Measurements from ENCODE around the gene PHLPP1.

Gene PHLPP1

DNA sequence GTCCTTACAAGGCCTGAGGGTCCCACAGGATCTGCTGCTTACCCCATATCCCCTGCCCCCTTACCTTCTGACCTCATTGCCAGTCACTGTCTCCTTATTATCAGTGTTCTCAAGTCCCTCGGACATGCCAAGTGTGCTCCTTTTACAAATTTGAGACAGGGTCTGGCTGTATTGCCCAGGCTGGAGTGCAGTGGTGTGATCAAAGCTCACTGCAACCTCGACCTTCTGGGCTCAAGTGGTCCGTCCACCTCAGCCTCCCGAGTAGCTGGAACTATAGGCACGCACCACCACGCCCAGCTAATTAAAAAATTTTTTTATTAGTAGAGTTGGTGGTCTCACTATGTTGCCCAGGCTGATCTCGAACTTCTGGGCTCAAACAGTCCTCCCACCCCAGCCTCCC lies 141.0 kb downstream of the PHLPP1 start:
- DNase-seq, result no peak

DNA sequence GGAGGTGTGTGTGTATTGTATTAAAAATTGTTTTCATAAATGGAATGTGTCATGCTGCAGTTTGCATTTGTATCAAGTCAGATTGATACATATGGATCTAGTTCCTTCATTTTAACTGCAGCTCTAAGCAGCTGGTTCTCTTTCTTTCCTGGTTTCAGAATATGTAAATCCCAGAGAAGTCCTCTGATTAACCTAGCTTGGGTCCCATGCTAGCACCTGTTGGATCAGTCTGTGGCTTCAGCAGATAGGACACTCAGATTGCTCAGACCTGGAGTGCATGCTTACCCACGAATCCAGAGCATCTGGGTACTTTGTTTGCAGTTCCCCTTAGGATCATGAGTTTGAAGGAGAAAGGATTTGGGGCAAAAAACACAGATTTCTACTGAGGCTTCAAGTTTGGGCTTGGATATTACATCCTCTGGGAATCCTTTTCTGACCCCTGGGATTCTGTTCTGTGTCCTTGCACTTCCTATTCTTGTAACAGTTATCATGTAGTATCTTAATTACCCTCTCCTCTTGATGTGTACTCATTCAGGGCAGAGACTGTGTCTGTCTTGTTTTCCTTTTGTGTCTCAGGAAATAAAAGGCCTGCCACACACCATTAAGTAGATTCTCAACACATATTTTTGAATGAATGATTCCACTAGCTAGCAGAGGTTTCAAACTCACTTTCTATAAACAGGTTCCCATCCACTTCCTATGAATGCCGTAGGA lies 142.1 kb downstream of the PHLPP1 start:
- DNase-seq, result no peak

DNA sequence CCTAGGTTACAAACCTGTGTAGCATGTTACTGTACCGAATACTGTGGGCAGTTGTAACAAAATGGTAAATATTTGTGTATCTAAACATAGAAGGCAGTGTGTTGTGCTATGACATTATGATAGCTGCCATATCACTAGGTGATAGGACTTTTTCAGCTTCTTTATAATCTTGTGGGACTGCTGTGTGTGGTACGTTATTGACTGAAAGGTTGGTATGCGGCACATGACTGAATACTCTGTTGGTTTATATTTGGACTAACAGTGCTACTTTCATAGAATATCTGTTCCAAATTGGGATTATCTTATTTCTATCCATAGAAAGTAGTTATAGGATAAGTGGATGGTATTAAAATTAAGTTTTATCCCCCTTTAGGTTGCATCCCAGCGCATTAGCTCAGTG lies 144.7 kb downstream of the PHLPP1 start:
- no peak for DNase-seq

DNA sequence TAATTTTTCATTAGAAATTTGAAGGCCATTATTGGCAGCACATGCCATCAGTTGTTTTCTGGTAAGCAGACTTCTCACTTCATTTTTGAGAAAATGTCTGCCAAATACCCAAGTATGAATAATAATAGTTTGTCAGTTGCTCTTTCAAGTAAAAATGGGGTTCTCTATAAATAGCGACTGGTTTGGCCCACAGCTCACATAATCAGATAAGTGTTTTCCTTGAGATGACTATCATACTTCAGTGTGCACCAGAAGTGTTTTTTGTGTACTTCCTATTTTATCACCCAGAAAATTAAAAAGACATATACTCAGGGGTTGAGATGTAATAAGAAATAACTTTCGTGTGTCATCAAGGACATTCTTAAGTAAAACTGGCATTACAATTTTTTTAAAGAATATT lies 147.1 kb downstream of the PHLPP1 start:
- no peak for DNase-seq

DNA sequence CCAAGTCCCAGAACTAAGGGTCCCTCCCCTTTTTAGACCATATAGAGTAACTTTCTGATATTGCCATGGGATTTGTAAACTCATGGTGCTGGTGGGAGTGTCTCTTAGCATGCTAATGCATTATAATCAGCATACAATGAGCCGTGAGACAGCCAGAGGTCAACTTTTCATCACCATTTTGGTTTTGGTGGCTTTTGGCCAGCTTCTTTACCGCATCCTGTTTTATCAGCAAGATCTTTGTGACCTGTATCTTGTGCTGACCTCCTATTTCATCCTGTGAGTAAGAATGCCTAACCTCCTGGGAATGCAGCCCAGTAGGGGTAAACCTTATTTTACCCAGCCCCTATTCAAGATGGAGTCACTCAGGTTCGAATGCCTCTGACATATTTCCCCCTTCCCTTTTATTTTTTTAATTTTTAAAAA lies 148.2 kb downstream of the PHLPP1 start:
- DNase-seq, result no peak

DNA sequence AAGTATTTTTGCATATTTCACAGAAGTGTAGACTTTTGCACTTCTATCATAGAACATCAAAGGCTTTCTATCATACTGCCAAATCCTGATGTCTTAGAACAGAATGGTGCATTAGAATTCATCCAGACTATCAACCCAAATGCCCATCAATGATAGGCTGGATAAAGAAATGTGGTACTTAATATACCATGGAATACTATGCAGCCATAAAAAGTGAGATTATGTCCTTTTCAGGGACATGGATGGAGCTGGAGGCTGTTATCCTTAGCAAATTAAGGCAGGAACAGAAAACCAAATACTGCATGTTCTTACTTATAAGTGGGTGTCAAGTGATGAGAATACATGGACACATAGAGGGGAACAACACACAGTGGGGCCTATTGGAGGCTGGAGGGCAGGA lies 150.2 kb downstream of the PHLPP1 start:
- DNase-seq, result no peak

DNA sequence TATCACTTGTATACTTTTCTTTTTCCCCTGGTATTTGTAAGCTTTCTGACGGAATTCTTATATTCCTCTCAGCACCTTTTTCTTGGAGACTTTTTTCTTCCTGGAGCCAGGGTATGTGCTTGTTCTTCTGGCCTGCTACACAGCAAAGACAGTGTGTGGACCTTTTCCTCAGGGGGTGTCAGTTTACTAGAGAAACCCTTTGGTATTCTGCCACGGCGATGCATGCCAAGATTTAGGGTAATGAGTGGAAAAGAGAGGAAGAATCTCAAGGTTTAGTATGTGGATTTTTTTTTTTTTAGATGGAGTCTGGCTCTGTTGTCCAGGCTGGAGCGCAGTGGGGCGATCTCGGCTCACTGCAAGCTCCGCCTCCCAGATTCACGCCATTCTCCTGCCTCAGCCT lies 152.2 kb downstream of the PHLPP1 start:
- no peak for DNase-seq

DNA sequence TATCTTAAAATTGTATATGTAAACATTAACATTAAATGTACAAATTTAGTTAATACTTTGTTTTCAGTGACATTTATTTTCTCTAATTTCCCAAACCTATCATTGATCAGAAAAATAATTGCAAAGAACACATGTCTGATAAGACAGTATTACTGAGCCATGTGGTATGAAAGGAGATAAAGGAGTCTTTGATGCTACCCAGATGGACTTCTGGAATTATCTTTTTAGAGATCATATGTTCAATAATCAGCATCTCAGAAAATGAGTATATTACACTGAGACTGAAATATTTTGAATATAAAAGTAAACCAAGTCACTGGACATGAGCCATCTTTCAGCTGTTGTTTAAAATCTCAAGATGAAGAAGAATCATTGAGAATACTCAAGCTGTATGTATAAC lies 153.3 kb downstream of the PHLPP1 start:
- no peak for DNase-seq

DNA sequence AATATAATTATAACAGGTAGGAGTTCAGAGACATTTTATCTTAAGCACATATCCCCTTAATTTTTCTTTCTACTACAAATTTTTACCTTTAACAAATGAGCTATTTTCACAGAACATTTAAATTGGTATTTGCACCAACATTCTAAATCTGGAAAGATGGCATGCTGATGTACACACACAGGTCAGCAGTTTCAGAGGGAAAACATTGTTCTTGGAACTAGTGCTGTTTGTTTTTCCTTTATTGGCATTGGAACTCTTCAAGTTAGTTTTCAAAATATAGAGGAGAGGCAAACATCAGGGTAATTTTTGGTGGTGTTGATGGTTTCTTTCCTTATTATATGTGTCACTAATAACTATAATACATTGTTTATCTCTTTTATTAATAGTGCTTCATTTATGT lies 155.3 kb downstream of the PHLPP1 start:
- no peak for DNase-seq

DNA sequence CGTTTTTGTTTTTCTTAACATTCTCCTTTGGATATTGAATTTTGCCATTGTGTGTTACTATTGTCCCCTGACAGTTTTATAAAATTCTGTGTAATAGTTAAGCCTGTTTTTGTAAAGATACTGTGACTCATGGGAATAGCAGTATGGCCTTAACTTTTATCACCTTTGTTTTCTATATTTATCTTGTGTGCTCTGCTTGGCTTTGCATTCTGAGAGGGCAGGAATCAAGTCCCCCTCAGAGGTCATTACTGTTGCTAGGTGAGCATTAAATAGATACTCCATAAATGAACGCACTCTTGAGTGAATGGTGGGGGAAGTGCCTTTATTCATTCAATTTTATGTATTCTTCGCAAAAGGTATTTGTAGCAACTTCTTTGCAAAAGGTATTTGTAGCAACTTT lies 160.0 kb downstream of the PHLPP1 start:
- no peak for DNase-seq

DNA sequence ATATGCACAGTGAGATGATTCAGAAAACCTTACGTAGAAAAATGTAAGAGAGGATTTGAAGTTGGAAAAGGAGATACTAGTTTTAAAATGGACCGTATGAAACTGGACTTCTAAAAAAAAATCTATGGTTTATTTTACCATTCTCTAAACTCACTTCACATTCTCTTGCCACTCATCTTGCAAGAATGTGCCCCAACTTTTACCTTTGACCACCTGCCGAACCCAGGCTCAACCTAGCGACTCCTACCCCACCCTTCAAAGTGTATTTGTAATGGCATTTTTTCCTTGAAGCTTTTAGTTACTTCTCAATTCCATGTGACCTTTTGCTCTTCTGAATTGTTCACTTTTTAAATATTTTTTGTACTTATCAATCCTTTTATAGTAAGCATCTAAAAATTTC lies 160.8 kb downstream of the PHLPP1 start:
- DNase-seq, result no peak

DNA sequence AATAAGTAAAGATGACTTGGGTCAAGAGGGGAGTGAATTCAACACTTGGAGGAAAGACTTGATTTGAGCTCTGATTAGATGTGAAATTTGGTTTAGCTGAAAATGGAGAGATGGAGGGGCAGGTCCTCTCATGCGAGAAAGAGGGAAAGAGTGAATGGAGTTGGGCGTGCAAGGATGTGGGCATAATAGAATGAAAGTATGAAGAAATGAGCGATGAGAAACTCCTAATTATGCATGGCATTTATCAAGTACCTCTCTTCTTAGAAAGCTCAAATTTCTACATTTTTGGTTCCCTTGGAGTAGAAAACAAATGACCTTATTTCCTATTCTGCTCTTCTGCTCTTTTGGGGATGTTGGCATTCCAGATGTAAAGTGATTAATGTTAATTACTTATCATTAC lies 161.5 kb downstream of the PHLPP1 start:
- no peak for DNase-seq

DNA sequence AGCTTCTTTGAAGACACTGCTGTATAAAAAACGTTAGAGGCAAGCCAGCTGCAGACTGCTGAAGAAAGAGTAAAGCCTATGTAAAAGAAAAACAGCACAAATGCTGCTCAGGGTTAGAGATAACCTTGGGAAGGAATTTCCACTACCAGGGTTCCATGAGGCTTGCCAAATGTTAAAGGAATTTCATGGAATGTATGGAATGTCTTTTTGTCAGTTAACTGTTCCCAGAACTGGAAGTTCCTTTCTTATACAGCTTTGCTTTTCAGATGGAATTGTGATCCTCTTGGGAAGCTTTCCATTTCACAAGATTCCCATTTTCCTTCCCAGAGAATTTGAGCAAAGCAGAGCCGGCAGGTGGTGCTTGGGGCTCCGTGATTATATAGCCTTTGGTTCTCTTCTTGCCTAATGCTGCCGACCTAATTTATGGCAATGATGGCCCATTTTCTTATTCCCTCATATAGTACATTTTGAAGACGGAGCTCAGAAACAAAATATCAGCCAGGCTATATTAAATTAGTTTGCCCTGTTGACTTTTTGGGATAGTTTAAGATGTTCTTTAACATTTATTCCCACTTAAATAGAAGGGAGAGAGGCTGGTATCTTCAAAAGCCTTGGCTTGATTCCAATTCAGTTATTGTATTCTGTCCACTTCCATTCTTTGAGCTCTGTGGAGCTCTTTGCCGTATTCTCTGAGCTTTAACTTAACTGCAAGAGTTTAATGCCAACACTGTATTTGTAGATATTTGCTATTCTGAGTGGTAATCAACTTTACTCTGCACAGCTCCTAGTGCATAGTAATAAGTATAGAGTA lies 162.3 kb downstream of the PHLPP1 start:
- DNase-seq, result no peak

DNA sequence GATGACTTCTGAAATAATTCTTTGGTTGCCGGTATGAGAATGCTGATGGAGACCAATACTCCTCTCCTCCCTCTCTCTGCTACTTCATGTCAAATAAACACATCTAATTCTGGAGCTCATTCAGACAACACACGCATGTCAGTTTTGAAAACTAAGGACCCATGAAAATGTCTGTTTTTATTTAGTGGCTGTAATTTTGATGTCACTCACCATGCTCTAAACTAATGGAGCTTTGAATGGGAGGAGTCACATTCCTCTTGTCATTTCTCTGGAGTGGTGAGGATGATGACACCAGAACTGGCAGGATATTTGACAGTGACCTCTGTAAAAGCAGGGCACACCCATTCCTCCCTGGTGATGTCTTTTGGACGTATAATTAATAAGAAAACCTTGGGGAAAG lies 163.0 kb downstream of the PHLPP1 start:
- DNase-seq, result no peak

DNA sequence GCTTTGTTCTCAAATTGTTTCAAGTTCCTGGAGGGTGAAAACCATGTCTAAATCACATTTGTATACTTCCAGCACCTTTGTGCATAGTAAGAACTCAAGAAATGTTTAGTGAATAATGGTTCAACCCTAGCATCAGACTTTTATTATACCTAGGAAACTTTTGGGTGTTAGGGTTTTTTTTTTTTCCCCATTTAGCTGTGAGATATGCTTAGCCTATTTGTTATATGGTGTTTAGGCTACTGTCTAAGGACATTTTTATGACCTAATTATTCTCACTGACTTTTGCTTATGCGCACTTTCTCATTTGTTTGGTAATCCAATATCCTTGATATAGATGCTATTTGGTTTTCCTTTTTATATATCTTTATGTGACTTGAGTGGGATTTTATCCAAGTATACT lies 164.7 kb downstream of the PHLPP1 start:
- DNase-seq, result no peak

DNA sequence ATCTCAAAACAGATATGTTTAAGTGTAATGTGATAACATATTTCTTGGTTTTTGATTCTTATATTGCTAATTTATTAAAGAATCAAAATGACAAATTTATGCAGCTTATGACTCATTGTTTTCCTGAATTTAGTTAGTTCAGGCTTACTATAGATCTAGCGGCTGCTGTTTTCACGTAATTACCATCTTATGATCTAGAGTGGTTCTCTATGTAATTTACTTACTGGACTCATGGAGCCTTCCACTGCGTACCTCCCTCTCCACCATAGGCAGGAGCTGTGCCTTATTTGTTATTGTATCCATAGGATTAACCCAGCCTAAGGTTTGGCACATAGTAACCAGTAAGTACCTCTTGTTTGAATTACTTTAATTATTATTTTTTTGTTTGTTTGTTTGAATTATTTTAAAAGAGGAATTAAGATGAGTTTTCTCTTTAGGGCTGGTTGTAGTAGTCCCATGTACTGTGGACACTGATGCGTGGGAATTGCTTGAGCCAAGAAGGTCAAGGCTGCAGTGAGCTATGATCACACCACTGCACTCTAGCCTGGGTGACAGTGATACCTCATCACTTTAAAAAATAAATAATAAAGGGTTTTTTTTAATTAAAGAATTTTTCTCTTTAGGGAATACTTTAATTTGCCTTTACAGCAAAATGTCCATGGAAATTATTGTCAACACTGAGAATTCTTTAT lies 165.5 kb downstream of the PHLPP1 start:
- DNase-seq, result no peak

DNA sequence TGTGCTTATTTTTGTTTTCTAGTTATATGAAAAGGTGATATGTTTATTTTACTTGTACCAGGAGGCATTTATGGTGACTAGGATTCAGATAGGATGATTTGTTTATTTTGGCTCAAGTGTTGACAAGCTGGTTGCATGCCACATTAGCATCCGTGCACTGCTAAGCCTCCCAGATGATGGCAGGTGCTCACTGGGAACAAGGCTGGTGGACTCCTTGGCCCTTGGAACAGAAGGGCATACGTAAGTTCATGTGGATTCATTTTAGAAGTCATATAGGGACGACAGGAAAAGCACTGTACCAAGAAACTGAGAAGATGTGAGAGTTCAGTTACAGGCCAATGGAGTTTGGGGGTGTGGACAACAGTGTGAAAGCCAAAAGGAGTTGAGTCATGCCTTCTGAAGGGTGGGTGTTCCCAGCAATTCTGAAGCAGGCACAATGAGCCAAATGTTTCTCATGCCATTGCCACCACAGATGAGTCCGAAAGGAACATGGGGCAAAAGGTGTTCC lies 166.2 kb downstream of the PHLPP1 start:
- DNase-seq, result no peak

DNA sequence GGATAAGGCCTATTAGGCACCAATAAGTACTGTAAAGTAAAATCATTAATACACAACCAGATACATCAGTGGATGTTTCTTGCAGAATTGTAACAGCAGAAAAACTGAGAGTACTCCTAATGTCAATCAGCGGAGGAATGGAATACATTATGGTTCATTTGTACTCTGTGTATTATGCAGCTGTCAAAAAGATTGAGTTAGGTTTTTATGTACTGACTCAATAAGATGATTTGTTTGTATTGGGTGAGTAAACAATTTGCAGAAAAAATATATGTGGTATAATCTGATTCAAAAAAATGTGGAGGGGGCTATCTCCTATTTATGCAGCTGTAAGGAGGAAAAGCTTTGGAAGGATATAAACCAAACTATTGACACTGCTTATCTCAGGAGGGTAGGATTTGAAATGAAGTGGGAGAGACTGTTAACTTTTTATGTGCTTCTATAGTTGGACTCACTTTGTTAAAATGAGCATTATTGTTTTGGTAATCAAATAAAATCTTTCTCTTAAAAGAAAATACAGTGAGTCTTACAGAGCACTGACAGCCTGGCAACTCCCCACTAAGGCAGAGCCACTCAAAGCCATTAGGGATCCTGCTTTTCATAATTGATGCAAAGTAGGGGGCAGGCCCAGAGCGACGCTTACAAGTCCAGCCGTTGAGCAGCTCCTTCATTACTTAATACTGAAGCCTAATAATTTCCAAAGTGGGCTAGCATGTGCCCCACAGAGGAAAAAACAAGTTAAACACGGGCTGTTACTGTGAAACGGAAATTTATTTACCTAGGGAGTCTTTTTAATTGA lies 168.8 kb downstream of the PHLPP1 start:
- no peak for DNase-seq

DNA sequence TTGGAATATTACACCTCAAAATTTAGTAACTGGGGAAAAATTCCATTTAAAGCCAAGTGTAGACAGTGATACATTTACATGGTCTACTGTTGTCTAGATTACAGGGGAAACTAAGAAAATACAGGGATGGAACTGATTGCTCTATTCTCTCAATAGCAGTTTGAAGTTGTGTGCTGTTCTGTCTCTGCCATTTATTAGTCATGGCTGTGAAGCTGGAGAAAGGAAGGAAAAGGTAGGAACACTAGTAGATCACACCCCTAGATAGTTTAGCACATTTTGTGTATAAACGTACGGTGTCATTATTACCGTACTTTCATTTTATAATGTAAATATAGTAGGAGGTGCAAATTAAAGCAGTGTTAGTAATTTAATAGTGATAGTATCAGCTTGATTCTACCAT lies 170.5 kb downstream of the PHLPP1 start:
- DNase-seq, result no peak

DNA sequence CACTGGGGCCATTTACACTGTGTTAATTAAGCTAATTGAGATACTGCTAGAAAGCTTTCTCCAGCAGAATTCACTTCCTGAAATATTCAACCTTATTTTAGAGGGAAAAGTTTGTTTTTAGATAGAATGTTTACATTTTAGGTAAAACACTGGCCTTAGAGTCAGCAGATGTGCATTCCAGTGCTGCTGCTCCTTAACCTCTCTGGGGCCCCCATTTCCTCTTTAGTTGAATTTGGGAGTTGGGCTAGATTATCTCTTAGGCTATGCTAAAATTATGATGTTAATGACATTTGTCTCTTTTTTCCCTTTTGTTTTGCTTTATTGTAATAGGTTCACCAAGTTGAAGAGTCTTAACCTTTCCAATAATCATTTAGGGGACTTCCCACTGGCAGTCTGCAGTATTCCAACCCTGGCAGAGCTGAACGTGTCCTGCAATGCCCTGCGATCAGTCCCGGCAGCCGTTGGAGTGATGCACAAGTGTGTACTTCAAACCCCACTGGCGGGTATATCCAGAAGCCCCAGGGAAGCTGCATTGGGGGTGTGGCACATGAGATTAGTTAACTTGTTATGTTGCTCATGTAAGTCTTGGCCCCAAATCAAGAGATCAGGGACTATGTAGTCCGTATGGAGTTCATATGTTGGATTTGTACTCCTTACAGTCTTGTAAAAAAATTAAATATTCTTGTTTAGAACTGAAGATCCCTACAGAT lies 179.5 kb downstream of the PHLPP1 start:
- DNase-seq, result no peak

DNA sequence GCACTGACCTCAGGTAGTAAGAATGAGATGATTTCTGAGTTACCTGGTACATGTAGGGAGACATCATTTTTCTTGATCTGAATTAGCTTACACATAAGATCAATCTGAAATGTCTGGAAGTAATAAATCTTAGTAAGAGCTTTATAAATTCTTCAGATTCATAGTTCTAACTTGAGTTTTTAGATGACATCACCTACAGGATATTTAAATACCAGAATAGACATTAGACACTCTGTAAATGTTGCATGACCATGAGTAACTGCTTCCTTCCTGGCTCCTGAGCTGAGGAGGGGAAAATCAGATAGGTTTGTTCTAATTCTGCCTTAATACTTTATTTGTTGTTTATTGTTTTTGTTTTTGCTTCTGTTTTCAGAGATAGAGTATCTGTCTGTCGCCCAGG lies 181.8 kb downstream of the PHLPP1 start:
- no peak for DNase-seq

DNA sequence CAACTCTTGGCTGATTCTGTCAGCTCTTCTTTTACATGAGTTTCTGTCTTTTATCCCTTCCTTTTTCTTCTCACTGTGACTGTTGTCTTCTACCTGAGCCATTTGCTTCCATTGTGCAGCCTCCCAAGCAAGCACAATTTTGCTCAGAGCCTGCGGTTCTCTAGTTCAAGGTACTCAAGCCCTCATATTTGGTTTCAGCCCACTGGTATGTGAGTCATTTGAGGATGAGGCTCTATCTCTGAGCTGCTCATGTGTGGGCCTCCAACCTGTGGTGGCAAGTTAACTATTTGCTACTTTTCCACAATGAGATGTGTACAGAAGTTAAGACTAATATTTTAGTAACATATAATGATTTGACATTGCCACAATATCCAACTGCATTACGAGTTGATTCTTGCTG lies 183.0 kb downstream of the PHLPP1 start:
- peak in 1 of 2 donors; percentile 2 for DNase-seq

Measured in stimulated activated CD4-positive, alpha-beta T cell treated with anti-CD3 and anti-CD28 coated beads, Interleukin-2, amount 100 ng/mL, for 24 hours (primary cell).